ENCODE data around the gene PDAP1. TPM values are rescaled to one million over a fixed set of nuclear protein-coding genes. Genes with fewer than 3 reads are reported as not detected.

Gene PDAP1
- total and polyA plus RNA-seq, 2 experiments from 2014 or later, result 93.1 to 134 TPM

- TF ChIP-seq, protein P1, sequence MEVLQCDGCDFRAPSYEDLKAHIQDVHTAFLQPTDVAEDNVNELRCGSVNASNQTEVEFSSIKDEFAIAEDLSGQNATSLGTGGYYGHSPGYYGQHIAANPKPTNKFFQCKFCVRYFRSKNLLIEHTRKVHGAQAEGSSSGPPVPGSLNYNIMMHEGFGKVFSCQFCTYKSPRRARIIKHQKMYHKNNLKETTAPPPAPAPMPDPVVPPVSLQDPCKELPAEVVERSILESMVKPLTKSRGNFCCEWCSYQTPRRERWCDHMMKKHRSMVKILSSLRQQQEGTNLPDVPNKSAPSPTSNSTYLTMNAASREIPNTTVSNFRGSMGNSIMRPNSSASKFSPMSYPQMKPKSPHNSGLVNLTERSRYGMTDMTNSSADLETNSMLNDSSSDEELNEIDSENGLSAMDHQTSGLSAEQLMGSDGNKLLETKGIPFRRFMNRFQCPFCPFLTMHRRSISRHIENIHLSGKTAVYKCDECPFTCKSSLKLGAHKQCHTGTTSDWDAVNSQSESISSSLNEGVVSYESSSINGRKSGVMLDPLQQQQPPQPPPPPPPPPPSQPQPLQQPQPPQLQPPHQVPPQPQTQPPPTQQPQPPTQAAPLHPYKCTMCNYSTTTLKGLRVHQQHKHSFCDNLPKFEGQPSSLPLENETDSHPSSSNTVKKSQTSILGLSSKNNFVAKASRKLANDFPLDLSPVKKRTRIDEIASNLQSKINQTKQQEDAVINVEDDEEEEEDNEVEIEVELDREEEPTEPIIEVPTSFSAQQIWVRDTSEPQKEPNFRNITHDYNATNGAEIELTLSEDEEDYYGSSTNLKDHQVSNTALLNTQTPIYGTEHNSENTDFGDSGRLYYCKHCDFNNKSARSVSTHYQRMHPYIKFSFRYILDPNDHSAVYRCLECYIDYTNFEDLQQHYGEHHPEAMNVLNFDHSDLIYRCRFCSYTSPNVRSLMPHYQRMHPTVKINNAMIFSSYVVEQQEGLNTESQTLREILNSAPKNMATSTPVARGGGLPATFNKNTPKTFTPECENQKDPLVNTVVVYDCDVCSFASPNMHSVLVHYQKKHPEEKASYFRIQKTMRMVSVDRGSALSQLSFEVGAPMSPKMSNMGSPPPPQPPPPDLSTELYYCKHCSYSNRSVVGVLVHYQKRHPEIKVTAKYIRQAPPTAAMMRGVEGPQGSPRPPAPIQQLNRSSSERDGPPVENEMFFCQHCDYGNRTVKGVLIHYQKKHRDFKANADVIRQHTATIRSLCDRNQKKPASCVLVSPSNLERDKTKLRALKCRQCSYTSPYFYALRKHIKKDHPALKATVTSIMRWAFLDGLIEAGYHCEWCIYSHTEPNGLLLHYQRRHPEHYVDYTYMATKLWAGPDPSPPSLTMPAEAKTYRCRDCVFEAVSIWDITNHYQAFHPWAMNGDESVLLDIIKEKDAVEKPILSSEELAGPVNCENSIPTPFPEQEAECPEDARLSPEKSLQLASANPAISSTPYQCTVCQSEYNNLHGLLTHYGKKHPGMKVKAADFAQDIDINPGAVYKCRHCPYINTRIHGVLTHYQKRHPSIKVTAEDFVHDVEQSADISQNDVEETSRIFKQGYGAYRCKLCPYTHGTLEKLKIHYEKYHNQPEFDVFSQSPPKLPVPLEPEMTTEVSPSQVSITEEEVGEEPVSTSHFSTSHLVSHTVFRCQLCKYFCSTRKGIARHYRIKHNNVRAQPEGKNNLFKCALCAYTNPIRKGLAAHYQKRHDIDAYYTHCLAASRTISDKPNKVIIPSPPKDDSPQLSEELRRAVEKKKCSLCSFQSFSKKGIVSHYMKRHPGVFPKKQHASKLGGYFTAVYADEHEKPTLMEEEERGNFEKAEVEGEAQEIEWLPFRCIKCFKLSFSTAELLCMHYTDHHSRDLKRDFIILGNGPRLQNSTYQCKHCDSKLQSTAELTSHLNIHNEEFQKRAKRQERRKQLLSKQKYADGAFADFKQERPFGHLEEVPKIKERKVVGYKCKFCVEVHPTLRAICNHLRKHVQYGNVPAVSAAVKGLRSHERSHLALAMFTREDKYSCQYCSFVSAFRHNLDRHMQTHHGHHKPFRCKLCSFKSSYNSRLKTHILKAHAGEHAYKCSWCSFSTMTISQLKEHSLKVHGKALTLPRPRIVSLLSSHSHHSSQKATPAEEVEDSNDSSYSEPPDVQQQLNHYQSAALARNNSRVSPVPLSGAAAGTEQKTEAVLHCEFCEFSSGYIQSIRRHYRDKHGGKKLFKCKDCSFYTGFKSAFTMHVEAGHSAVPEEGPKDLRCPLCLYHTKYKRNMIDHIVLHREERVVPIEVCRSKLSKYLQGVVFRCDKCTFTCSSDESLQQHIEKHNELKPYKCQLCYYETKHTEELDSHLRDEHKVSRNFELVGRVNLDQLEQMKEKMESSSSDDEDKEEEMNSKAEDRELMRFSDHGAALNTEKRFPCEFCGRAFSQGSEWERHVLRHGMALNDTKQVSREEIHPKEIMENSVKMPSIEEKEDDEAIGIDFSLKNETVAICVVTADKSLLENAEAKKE (CRISPR knock-in tag; IDR thresholded peaks at IDR 0.05), result no peak
- TF ChIP-seq CREB1 (CRISPR knock-in tag; IDR thresholded peaks at IDR 0.05; ENCODE audit: low read depth) (no peak), JUNB (IDR thresholded peaks at IDR 0.05; ENCODE audit: unreplicated experiment) (no peak), EZH2 (IDR thresholded peaks at IDR 0.05; ENCODE audit: low read depth, unreplicated experiment) (no peak), STAT1 (IDR thresholded peaks at IDR 0.05; ENCODE audit: unreplicated experiment) (no peak), ZNF331 (CRISPR knock-in tag; IDR thresholded peaks at IDR 0.05; ENCODE audit: low read depth) (no peak), EZH2phosphoT487 (IDR thresholded peaks at IDR 0.05; ENCODE audit: unreplicated experiment) (no peak), NANOG (IDR thresholded peaks at IDR 0.05; ENCODE audit: borderline replicate concordance) (no peak), ZNF114 (CRISPR knock-in tag; IDR thresholded peaks at IDR 0.05) (no peak)
Measured at GRCh38 chr7:99384523-99384922, 23.9 kb downstream of the PDAP1 start (continued).

DNA sequence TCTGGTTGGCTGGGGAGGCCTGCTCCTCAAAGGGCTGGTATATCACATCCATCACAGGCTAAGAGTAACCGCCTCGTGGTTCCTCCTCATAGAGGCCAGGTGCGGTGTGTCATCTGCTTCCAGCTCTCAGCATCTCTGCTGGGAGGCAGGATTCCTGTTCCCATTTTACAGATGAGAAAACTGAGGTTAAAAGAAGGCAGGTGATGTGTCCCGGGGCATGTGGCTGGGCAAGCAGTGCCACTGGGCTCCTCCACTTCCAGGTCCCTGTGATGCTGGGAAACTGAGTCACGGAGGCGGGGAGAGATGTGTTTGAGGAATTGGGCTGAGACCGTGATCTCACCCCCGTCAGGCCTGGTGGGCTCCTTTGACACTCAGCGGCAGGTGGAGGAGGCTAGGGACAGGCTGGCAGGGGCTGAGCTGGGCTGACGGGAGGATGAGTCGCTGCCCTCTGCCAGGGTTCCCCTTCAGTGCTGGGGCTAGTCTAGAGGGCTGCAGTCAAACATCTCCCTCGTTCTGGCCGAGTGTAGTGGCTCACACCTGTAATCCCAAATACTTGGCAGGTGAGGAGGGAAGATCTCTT, 24.5 kb downstream of the PDAP1 start:
- no peak overlapping the region for H3K4me2 ChIP-seq
- no peaks in the 10 kb centered on the region for H3K9me2 ChIP-seq (ENCODE audit: insufficient read depth)
- H3K27me3 Mint-ChIP-seq (ENCODE audit: insufficient read depth, low read depth, poor library complexity), result peaks cover 12% of the 10 kb centered on the region
- H3K27ac Mint-ChIP-seq, result no peak overlapping the region
- ATAC-seq (no peak), DNase-seq (ENCODE audit: low spot score) (no peak)
- H3K27me3 ChIP-seq (ENCODE audit: insufficient read depth), result no peaks in the 10 kb centered on the region
- no peaks in the 10 kb centered on the region for H3K9me3 Mint-ChIP-seq
- H3K4me3 ChIP-seq, result no peak overlapping the region
- H3K36me3 ChIP-seq (ENCODE audit: insufficient read depth), result no peaks in the 10 kb centered on the region
- no peak overlapping the region for H3K4me3 Mint-ChIP-seq
- peaks cover 12% of the 10 kb centered on the region; the same call in 1 of the 2 replicates for H4K20me1 ChIP-seq (replicated peaks; ENCODE audit: insufficient read depth)
- no peak overlapping the region for H3K27ac ChIP-seq (ENCODE audit: low read depth)
- H3K4me1 Mint-ChIP-seq, result peaks cover 14% of the 10 kb centered on the region
- H3K4me1 ChIP-seq (ENCODE audit: insufficient read depth), result 0 out of 2 replicates have a peak, but pooled peaks cover 10% of the 10 kb centered on the region
- H3F3A ChIP-seq (replicated peaks; ENCODE audit: low read depth), result no peaks in the 10 kb centered on the region
- peaks cover 24% of the 10 kb centered on the region for H3K36me3 Mint-ChIP-seq (ENCODE audit: low read depth)
- H3K79me2 ChIP-seq (replicated peaks; ENCODE audit: insufficient read depth), result peaks cover 10% of the 10 kb centered on the region
- H2AFZ ChIP-seq, result no peak overlapping the region
- no peak for TF ChIP-seq POLR2AphosphoS5 (IDR thresholded peaks at IDR 0.05; ENCODE audit: low read depth)
- no peak for TF ChIP-seq ZNF331 (CRISPR knock-in tag; IDR thresholded peaks at IDR 0.05; ENCODE audit: low read depth)
- no peak for TF ChIP-seq EZH2 (IDR thresholded peaks at IDR 0.05; ENCODE audit: low read depth, unreplicated experiment)
- TF ChIP-seq, protein P1 (CRISPR knock-in tag; IDR thresholded peaks at IDR 0.05), result no peak
- no peak for TF ChIP-seq NANOG (IDR thresholded peaks at IDR 0.05; ENCODE audit: borderline replicate concordance)
